ENCODE measurements around the gene S100A5. TPM values are rescaled to one million over a fixed set of nuclear protein-coding genes. Genes with fewer than 3 reads are reported as not detected.
"Not testable (repeated sequence)": the region's sequence is repeated elsewhere in the genome, so short reads cannot be mapped to it uniquely, and the experiment has no call there.

S100A5 gene
- total RNA-seq (2022) = not detected in 2 replicates
- percentile 17 among the genes with signal in this experiment for Bru-seq, nascent RNA
- BruChase-seq, experiment 1, labeled RNA remaining after a 6-hour chase = percentile 11 among the genes with signal in this experiment
- BruChase-seq, experiment 2, labeled RNA remaining after a 2-hour chase = not detected
- long read RNA-seq = 0 reads

- H3K27me3 Mint-ChIP-seq (ENCODE audit: unreplicated experiment) = no peaks in the 10 kb centered on the region
- intact Hi-C loops (cut with micrococcal nuclease; ENCODE audit: unreplicated experiment) = no loop called here
- peaks cover 41% of the 10 kb centered on the region for H3K36me3 Mint-ChIP-seq (ENCODE audit: insufficient read depth, unreplicated experiment)
- BruUV-seq (replicated peaks) = no TSS peak
- H3K27ac Mint-ChIP-seq (ENCODE audit: unreplicated experiment) = peak within 1 kb of the TSS; percentile 53
- H3K4me3 Mint-ChIP-seq (ENCODE audit: low read depth, unreplicated experiment) = no peak within 1 kb of the TSS
- H3K4me1 Mint-ChIP-seq (ENCODE audit: low read depth, unreplicated experiment) = peaks cover 91% of the 10 kb centered on the region
- no peak for TF ChIP-seq CTCF (IDR thresholded peaks at IDR 0.05; ENCODE audit: unreplicated experiment)
- CTCF ChIA-PET = interaction anchor here (0.5 to 1.6 kb wide), 5 partner anchors 26 to 168 kb away, joined by 3 to 12 read pairs (median 4); partner anchors contain the start of gene S100A16
- H3K9me3 Mint-ChIP-seq (ENCODE audit: low read depth, unreplicated experiment) = no peaks in the 10 kb centered on the region
- no peak for DNase-seq
Measured at GRCh38 chr1:153540394-153541361, at the start of gene S100A5. Gene S100A5 (minus strand): TSS chr1:153540934. CDS start chr1:153540191, 743 bp downstream.

- BruUV-seq (replicated peaks) = no TSS peak
- intact Hi-C loops (cut with micrococcal nuclease; ENCODE audit: unreplicated experiment) = no loop called here
- no peaks in the 10 kb centered on the region for H3K27me3 Mint-ChIP-seq (ENCODE audit: unreplicated experiment)
- TF ChIP-seq CTCF (IDR thresholded peaks at IDR 0.05; ENCODE audit: unreplicated experiment) = no peak
- H3K9me3 Mint-ChIP-seq (ENCODE audit: low read depth, unreplicated experiment) = no peaks in the 10 kb centered on the region
- no peak for DNase-seq
- no peaks in the 10 kb centered on the region for H3K36me3 Mint-ChIP-seq (ENCODE audit: insufficient read depth, unreplicated experiment)
- CTCF ChIA-PET = interaction anchor here (0.8 to 1.4 kb wide), 2 partner anchors 22 to 39 kb away, joined by 4 to 7 read pairs; partner anchors contain the start of gene S100A13
- H3K27ac Mint-ChIP-seq (ENCODE audit: unreplicated experiment) = no peak overlapping the region
- no peaks in the 10 kb centered on the region for H3K4me1 Mint-ChIP-seq (ENCODE audit: low read depth, unreplicated experiment)
- no peak overlapping the region for H3K4me3 Mint-ChIP-seq (ENCODE audit: low read depth, unreplicated experiment)
Measured at GRCh38 chr1:153588482-153588881, 47.7 kb upstream of the S100A5 start.

GRCh38 chr1:153588033-153588432 lies 47.3 kb upstream of the S100A5 start:
- H3K4me1 Mint-ChIP-seq (ENCODE audit: low read depth, unreplicated experiment); DNase-seq; H3K27me3 Mint-ChIP-seq (ENCODE audit: unreplicated experiment); intact Hi-C loops (cut with micrococcal nuclease; ENCODE audit: unreplicated experiment); BruUV-seq (replicated peaks); H3K27ac Mint-ChIP-seq (ENCODE audit: unreplicated experiment); H3K4me3 Mint-ChIP-seq (ENCODE audit: low read depth, unreplicated experiment); H3K9me3 Mint-ChIP-seq (ENCODE audit: low read depth, unreplicated experiment); H3K36me3 Mint-ChIP-seq (ENCODE audit: insufficient read depth, unreplicated experiment): not testable (repeated sequence)
- CTCF ChIA-PET = interaction anchor here (0.8 to 1.4 kb wide), 2 partner anchors 21 to 39 kb away, joined by 4 to 7 read pairs; partner anchors contain the start of gene S100A13

GRCh38 chr1:153587314-153587713 lies 46.6 kb upstream of the S100A5 start:
- Mint-ChIP-seq H3K4me3 (ENCODE audit: low read depth, unreplicated experiment) (no peak overlapping the region), H3K9me3 (ENCODE audit: low read depth, unreplicated experiment) (no peaks in the 10 kb centered on the region), H3K27me3 (ENCODE audit: unreplicated experiment) (no peaks in the 10 kb centered on the region), H3K36me3 (ENCODE audit: insufficient read depth, unreplicated experiment) (no peaks in the 10 kb centered on the region), H3K4me1 (ENCODE audit: low read depth, unreplicated experiment) (no peaks in the 10 kb centered on the region), H3K27ac (ENCODE audit: unreplicated experiment) (no peak overlapping the region)
- no peak for DNase-seq
- CTCF ChIA-PET = no interaction called here
- BruUV-seq (replicated peaks) = no TSS peak
- intact Hi-C loops (cut with micrococcal nuclease; ENCODE audit: unreplicated experiment) = no loop called here
- no peak for TF ChIP-seq CTCF (IDR thresholded peaks at IDR 0.05; ENCODE audit: unreplicated experiment)

Measured in Calu3 (cell line).